ENCODE measurements around the gene EIF5A.

Gene EIF5A

GRCh38 chr17:7306911-7307685, at the start of gene EIF5A:
Gene EIF5A (plus strand): TSS chr17:7307628. CDS start chr17:7309636, 2,008 bp downstream.
- peak; percentile 100 for DNase-seq (ENCODE audit: low spot score)

- peak; percentile 89 for DNase-seq (ENCODE audit: low spot score)
Observed at GRCh38 chr17:7258731-7259554, 48.5 kb upstream of the EIF5A start.

- DNase-seq (ENCODE audit: low spot score): no peak
Observed at GRCh38 chr17:7259555-7259889, 47.9 kb upstream of the EIF5A start.

- DNase-seq (ENCODE audit: low spot score): no peak
Observed at GRCh38 chr17:7260151-7260550, 47.3 kb upstream of the EIF5A start.

GRCh38 chr17:7260651-7261378, 46.6 kb upstream of the EIF5A start:
- peak; percentile 66 for DNase-seq (ENCODE audit: low spot score)

GRCh38 chr17:7261379-7262191, 45.8 kb upstream of the EIF5A start:
- no peak for DNase-seq (ENCODE audit: low spot score)

- DNase-seq (ENCODE audit: low spot score): peak; percentile 87
Observed at GRCh38 chr17:7262192-7262934, 45.1 kb upstream of the EIF5A start, which contains the start of gene CLDN7. Gene CLDN7 (minus strand): TSS chr17:7262478. CDS start chr17:7262043, 435 bp downstream.

GRCh38 chr17:7262935-7263800, 44.3 kb upstream of the EIF5A start:
- peak; percentile 82 for DNase-seq (ENCODE audit: low spot score)

- DNase-seq (ENCODE audit: low spot score): no peak
Observed at GRCh38 chr17:7263801-7264078, 43.7 kb upstream of the EIF5A start.

- DNase-seq (ENCODE audit: low spot score): no peak
Observed at GRCh38 chr17:7266784-7267183, 40.6 kb upstream of the EIF5A start.

- no peak for DNase-seq (ENCODE audit: low spot score)
Observed at GRCh38 chr17:7279448-7279847, 28.0 kb upstream of the EIF5A start.

GRCh38 chr17:7280519-7281073, 26.8 kb upstream of the EIF5A start:
- DNase-seq (ENCODE audit: low spot score): no peak

- DNase-seq (ENCODE audit: low spot score): peak; percentile 97
Observed at GRCh38 chr17:7281074-7281952, 26.1 kb upstream of the EIF5A start, which contains the start of gene SLC2A4. Gene SLC2A4 (plus strand): TSS chr17:7281718. CDS start chr17:7281935, 217 bp downstream.

- DNase-seq (ENCODE audit: low spot score): no peak
Observed at GRCh38 chr17:7281953-7282751, 25.3 kb upstream of the EIF5A start.

GRCh38 chr17:7282752-7283321, 24.6 kb upstream of the EIF5A start:
- no peak for DNase-seq (ENCODE audit: low spot score)

- no peak for DNase-seq (ENCODE audit: low spot score)
Observed at GRCh38 chr17:7283471-7284216, 23.8 kb upstream of the EIF5A start.

- DNase-seq (ENCODE audit: low spot score): no peak
Observed at GRCh38 chr17:7284911-7285310, 22.5 kb upstream of the EIF5A start.

All from LoVo (cell line).